Activated CD8-positive, alpha-beta memory T cell treated with anti-CD3 and anti-CD28 coated beads for 48 hours (primary cell): Measurements from ENCODE around the gene VCPKMT.
"Not testable (repeated sequence)": the region's sequence is repeated elsewhere in the genome, so short reads cannot be mapped to it uniquely, and the experiment has no call there.

Experiments
- DNase-seq, 3 experiments: peaks; one replicate each; pipeline ENCODE4 v3.0.0-alpha.2; 2020; ENCODE audit warnings: low read depth in 2 of 3, low spot score in 2 of 3

The VCPKMT gene

DNA sequence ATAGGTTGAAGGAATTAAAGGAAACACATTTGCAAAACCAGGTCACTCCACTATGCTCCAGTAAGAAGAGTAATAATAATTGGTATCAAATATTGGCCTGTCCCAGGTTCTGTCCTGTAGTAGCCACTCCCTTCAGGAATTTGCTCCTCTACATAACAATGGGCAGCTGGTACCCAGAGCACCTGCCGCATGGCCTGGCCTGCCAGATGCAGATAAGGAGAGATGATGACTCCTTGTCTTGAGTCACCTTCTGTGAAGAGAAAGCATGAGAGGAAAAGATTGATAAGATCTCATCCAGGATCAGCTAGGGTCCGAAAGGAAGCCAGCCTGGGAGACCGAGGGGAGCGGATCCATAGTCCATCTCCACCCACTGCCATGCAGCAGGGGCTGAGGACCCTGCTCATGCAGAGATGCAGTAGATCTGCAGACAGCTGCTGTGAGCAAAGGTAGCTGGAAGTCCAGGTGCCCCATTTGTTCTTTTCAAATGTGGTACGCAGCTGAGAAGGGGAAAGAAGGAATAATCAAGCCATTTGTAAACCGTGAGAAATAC is 24.3 kb downstream of the VCPKMT start:
- no peak for DNase-seq

DNA sequence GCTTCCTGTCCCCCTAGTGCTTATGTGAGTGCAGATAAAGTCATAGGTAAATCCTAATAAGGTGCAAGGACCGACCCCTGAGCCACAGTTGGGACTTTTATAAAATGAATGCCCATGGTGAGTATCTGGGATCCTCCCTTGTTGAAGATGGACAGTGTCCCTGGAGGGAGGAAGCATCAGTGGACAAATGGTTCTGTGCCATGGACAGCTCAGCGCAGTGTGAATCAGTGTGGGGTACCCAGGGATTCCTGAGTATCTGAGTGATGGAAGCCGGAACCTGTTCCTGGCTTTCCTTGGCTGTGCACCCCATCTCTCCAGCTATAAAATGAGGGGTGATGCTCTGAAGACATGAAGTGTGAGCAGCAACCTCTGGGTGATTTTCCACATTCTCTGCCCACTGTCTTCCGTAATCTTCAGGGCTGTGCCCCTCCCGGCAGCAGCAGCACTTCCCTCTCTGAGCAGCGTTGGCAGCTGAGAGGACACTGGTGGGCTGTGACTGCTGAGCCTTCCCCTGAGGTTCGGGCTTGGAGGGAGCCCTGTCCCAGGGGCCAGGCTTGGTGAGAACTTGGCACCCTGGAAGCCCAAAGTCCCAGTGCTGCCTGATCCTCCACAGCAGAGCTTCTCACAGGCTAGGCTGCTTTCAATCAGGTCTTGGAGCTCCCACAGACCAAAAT is 25.0 kb downstream of the VCPKMT start:
- no peak for DNase-seq

DNA sequence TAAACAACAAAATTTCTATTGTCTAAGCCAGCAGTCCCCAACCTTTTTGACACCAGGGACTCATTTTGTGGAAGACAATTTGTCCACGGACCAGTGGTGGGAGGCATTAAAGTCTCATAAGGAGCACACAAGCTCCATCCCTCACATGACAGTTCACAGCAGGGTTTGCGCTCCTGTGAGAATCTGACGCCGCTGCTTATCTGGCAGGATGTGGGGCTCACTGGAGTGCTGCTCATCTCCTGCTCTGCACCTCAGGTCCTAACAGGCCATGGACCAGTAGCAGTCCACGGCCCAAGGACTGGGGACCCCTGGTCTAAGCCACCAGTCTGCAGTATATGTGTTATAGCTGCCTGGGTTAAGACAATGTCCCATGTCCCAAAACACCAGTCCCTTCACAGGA is 27.2 kb downstream of the VCPKMT start:
- no peak for DNase-seq

DNA sequence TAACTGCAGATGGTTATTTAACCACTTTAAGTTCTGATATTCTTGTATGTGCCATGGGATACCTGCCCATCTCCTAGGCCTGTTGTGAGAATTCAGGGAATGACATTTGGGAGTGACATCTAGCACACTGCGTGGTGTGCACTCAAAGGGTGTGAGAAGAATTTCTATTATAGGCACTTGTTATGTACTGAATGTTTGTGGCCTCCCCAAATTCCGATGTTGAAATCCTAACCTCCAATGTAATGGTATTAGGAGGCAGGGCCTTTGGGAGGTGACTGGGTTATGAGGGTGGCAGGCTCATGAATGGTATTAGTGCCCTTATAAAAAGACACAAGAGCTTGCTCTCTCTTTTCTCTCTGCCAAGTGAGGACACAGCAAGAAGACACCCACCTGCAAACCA is 27.6 kb downstream of the VCPKMT start:
- no peak for DNase-seq

DNA sequence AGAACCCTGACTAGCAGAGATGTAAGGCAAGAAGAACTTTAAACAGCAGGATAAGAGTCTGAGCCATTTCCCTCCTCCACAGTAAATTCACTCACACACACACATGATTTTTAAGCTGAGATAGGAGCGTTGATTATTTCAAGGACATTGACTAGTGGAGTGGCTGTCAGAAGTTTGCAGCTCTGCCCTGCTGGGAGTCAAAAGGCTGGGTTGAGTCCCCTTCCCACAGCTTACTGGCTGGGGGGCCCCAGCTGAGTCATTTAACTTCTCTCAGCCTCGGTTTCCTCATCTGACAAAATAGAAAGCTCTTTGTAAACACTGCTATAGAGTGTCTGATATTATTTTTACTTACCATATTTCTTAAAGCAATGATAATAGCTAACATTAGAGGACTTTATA is 28.3 kb downstream of the VCPKMT start:
- DNase-seq, result no peak

DNA sequence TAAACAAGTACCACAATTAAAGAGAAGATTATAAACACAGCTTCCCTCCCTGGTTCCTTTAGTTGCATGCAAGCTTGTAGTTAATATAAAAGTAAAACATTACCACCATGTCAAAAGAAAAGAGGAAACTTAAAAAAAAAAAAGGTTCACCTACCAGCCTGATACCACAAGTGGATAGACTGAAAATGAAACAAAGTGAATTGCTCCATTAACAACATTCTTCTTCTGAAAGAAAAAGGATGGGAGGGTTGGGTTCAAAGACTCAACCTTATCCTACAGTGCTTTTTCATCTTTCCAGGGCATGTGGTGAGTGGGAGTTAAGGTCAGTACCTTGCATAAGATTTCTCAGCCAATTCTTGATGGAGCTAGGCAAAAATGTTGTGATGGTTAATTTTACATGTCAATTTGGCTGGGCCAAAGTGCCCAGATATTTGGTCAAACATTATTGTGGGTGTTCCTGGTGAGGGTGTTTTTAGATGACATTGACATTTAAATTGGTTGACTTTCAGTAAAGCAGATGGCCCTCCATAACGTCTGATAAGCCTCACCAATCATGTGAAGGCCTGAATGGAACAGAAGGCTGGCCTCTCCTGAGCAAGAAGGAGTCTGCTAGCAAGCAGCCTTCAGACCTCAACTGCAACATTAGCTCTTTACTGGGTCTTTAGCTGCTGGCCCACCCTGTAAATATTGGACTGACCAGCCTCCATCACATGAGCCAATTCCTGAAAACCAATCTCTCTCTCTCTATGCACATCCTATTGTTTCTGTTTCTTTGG is 28.8 kb downstream of the VCPKMT start:
- no peak for DNase-seq

DNA sequence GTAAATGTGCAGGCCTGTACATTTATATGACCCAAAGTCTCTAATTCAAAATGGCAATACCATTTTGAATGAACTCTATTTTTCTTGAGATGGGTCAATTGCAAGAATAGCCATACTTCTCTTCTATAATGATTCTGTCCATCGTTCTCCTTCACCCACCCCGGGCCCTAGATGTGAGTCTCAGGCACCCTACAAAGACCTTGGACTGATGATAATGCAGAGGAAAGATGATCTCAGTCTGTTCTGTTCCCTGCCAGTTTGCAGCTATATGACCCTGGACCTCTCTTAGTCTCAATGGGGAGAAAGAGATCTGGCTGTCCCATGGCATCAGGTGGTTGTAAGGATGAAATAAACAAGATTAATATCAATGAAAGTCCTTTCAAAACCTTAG is 30.1 kb downstream of the VCPKMT start:
- no peak for DNase-seq

DNA sequence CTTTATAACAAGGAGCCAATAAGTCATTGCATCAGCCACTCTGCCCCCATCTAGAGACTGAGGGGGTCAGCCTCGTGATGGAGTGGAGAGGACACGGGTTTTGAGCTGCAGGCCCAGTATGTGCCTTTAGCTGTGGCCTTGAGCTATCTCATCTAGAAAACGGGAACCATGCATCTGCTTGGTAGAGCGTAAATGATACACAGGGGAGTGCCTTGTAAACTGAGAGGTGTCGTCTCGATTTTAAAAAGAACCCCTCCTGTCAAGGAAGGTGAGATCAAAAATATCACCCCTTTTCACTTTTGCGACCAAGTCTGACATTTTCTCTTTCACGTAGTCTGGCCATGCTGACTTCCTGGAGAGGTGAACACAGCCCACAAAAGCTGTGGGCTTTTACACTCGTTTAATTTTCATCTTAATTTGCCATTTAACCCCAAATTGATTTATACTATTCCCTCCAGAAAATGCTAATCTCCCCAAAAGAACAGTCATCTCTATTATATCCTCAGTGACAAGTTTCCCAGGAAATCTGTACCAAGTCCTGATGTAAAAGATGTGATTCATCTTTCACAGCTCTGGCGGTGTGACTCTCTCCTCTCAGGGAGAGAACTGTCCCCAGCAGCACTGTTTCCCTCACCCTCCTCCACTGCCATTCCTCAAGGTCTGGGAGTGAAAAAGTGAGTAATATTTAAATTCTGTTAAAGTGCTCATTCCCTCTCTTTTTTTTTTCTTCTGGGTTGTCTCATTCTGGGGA is 30.6 kb downstream of the VCPKMT start:
- no peak for DNase-seq

DNA sequence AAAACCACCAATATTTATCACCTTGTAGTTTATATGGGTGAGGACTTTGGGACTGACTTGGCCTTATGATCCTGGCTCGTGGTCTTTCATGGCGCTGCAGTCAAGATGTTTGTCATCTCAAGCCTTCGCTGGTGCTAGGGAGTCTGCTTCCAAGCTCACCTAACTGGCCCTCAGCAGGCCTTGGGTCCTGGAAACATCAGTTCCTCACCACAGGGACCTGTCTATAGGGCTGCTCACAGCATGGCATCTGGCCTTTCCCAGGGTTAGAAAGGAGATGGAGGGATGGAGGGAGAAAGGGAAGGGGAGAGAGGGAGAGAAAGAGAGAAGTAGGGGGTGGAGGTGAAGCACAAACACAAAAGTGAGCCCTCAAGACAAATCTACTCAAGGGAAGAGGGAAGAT is 31.7 kb downstream of the VCPKMT start:
- DNase-seq, result no peak

DNA sequence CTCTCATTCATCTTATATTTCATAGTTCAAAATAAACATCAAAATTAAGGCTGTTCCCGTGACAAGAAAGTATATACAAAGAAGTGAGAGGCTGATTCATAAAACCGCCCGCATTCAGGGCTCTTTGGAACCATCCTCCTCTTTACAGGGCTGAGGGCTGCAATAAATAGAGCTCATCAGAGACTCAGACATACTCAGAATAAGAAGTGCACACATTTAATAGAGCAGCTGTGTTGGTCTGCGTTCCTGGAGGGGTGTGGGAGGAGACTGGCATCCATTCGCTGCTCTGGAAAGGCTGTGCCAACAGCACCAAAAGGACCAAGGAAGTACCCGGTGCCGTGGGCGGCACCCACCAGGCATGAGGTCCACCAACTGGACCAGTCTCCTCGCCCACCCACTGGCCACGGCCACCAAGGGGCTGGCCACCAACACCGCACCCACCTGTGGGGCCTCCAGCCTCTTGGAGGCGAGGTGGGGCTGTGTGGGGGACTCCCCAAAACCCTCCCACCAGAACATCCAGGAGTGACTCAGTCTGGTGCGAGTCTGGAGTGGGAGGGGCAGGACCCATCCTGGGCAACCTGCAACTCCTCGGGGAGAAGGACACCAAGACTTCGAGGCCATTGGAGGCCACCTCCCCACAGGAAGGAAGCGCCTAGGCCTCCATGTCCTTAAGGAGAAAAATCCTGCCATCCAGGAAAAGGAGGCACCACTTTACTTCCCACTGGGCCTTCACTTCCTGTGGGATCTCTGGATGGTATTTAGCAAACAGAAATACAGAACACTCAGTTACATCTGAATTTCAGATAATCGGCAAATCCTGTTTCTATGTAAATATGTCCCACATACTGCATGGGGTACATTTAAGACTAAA is 32.7 kb downstream of the VCPKMT start:
- DNase-seq, result peak; percentile 36 to 66 (median 62)

DNA sequence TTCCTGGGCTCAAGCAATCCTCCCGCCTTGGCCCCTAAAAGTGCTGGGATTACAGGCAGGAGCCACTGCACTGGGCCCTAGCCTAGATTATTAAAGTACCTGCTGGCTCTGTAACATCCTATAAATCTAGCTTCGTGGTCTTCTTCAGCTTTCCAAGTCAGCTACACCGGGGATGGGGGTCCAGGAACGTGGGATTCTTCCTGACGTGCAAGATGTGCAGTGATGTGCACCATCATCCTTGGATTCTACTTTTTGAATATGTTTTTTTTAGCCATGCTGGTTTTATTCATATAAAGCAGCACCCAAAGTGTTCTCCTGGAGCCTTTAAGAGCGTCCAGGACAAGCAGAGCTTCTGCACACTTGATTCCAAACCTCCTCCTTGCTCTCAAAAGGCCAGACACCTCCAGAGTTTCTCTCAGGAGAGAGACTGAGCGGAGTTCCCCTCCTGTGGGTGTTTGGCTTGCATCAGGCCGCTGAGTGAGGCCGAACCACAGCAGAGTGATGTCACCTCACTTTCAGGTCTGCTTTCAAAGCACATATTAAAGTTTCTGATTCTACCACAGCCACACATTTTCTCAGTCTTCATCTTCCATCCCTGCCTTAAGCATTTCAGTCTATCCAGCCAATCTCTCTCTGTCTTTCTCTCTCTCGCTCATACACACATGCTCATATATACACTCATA is 33.4 kb downstream of the VCPKMT start:
- peak in 2 of 3 experiments; percentile 60 to 67 for DNase-seq

DNA sequence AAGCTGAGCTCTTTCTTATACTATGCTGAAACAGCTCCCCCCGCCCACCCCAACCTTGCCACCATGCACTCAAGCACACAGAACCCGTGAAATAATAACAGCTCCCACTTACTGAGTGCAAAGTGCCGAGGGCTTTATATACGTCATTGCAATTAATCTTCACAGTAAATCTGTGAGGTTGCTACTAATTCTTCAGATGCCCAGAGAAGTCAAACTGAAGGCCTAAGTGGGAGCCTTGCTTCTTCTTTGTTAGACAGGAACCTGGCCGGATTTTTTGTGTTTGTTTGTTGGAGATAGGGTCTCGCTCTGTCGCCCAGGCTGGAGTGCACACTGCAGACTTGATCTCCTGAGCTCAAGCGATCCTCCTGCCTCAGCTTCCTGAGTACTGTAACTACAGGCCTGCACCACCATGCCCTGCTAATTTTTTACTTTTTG is 34.0 kb downstream of the VCPKMT start:
- DNase-seq, result no peak

DNA sequence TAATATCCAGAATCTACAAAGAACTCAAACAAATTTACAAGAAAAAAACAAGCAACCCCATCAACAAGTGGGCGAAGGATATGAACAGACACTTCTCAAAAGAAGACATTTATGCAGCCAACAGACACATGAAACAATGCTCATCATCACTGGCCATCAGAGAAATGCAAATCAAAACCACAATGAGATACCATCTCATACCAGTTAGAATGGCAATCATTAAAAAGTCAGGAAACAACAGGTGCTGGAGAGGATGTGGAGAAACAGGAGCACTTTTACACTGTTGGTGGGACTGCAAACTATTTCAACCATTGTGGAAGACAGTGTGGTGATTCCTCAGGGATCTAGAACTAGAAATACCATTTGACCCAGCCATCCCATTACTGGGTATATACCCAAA is 37.3 kb downstream of the VCPKMT start:
- DNase-seq, result not testable (repeated sequence)

DNA sequence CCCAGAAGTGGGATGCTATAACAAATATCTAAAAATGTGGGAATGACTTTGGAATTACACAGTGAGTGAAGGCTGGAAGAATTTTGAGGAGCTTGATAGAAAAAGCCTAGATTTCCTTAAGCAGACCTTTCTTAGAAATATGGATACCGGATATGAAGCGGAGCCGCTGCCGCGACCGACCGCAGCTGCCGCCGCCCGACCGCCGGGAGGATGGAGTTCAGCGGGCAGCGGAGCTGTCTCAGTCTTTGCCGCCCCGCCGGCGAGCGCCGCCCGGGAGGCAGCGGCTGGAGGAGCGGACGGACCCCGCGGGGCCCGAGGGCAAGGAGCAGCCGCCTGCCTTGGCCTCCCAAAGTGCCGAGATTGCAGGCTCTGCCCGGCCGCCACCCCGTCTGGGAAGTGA is 42.7 kb downstream of the VCPKMT start:
- DNase-seq, result not testable (repeated sequence)

DNA sequence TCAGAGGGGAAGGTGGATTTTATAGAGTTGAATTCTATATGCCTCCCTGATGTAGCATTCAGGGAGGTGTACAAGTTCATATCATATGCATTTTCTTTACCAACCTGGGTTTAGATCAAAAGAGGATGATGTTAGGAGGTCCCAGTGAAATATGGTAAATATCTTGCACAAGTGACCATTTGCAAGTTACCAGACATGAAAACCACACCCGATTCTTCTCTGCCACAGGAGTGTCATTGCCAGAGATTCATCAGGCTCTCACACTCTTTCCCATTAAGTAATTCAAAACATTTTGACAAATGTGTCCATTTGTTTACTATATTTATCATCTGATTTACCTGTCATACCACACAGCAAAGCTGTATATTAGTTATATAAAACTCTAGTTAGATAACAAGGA is 44.0 kb downstream of the VCPKMT start:
- DNase-seq, result no peak

DNA sequence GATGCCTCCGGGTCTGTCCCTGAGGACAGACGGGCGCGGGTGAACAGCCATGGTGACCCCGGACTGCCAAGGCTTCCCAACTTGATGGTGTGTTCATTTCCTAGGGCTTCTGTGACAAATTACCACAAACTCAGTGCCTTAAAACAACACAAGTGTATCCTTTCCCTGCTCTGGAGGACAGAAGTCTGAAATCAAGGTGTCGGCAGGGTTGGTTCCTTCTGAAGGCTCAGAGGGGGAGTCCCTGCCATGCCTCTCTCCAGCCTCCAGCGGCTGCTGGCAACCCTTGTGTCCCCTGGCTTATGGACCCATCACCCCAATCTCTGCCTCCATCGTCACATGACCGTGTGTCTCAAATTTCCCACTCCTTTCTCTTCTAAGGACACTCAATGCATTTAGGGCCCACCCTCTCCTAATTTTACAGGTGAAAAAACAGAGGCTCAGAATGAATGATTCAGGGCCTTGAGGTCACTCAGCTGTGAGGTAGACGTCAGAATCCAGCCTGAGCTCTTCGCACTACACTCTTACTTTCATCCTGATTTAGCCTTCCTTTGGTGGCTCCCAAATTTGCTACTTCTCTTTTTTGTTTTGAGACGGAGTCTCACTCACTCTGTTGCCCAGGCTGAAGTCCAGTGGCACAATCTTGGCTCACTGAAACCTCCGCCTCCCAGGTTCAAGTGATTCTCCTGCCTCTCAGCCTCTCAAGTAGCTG is 45.4 kb downstream of the VCPKMT start:
- DNase-seq, result no peak

DNA sequence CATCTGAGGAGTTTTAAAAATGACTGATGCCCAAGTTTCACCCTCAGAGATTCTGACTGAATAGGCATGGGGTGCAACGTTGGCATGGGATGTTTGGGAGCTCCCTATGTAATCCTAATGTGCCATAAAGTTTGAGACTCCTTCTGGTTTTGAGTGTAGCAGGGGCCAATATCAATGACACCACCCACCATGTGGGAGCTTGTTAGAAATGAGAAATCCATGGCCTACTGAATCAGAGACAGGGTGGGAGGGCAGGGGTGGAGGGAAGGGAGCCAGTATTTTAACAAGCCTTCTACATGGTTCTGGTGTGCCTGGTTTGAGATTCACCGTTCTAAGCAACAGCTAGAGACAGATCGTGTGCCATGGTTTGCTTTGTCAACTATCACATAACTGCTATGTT is 46.1 kb downstream of the VCPKMT start:
- no peak for DNase-seq

DNA sequence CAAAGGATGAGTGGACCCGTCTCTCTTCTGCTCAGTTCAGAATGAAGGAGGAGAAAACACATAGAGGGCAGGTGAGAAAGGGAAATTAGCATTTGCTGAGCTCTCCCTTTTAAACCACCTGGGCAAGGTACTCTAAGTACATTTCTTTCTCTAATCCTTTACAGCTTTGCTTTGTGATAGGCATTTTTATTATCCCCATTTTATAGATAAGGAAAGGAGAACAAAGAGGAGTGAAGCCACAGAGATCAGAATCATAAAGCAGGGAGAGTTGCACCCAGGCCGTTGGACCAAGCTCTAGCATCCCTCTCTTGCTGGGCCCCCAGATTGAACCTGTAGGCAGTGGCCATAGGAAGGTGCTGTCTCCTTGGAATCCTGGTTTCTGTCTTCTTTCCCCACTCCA is 47.0 kb downstream of the VCPKMT start:
- no peak for DNase-seq

DNA sequence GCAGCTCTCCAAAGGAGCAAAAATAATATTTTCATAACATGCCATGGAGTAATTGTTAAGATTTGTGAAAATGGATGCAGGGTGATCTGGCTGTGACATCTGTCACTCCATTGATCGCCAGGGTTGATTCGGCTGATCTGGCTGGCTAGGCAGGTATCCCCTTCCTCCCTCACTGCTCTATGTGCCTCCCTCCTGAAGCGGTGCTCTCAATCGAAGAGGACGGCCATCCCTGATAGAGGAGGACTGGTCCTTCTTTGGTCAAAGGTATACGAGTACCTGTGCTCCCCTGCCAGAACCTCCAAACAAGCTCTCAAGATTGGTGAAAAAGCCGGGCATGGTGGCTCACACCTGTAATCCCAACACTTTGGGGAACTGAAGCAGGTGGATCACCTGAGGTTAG is 47.9 kb downstream of the VCPKMT start:
- no peak for DNase-seq
